Mammary epithelial cell (primary cell): ENCODE data around the gene PIGU.

ENCODE experiments used
- CTCF ChIP-seq, 2 donors: IDR thresholded peaks in 1 of 2; conservative IDR thresholded peaks in 1 of 2; 2 replicates each; pipeline ENCODE4 v1.5.1; 2011 to 2012; ENCODE audit warnings: inconsistent platforms in 2 of 2, low read length in 2 of 2, mild to moderate bottlenecking in 2 of 2, control low read depth in 1 of 2, low read depth in 1 of 2; ENCODE audit not compliant: insufficient read depth in 1 of 2; ENCODE audit errors: extremely low read depth in 1 of 2
- EZH2 ChIP-seq: IDR thresholded peaks from 2 replicates; pipeline ENCODE4 v1.6.1; 2012; ENCODE audit warnings: low read length, inconsistent platforms, borderline replicate concordance

- no peak for TF ChIP-seq CTCF (conservative IDR thresholded peaks at IDR 0.05 in 1 of 2, IDR thresholded peaks at IDR 0.05 in 1 of 2; ENCODE audit: extremely low read depth in 1 of 2, insufficient read depth in 1 of 2, low read depth in 1 of 2, low read length in 2 of 2)
- no peak for TF ChIP-seq EZH2
Observed at GRCh38 chr20:34567892-34568865, 108.7 kb downstream of the PIGU start.
